Natural killer cell (primary cell): ENCODE results near the gene UGT1A5. TPM values are rescaled to one million over a fixed set of nuclear protein-coding genes. Genes with fewer than 3 reads are reported as not detected.

ENCODE experiments used
- ATAC-seq, 3 donors: fragments of 150-1000 bp in 2 of 3; fragments of 200-7000 bp in 1 of 3; cut with Tn5 transposase; 1 replicate in 1 of 3; 2 replicates in 2 of 3; pipeline ENCODE4 v1.10.0; 2021; ENCODE audit warnings: mild to moderate bottlenecking in 2 of 3, moderate library complexity in 2 of 3
- DNase-seq, 2 donors: peaks; one replicate each; pipeline versions ENCODE4 v3.0.0 to v3.0.0-alpha.2; 2013 to 2021; ENCODE audit warnings: mixed read lengths in 1 of 2
- H3K27ac ChIP-seq: one replicate; pipeline ENCODE4 v1.5.1; 2013; ENCODE audit warnings: mild to moderate bottlenecking, low read length
- H3K27me3 ChIP-seq: one replicate; pipeline ENCODE4 v1.6.1; 2013; ENCODE audit warnings: low read length; ENCODE audit not compliant: control insufficient read depth, insufficient read depth
- H3K36me3 ChIP-seq: one replicate; pipeline ENCODE4 v1.6.1; 2013; ENCODE audit warnings: low read length; ENCODE audit not compliant: control insufficient read depth, insufficient read depth
- H3K4me1 ChIP-seq: one replicate; pipeline ENCODE4 v1.6.1; 2013; ENCODE audit warnings: low read length; ENCODE audit not compliant: control insufficient read depth, insufficient read depth
- H3K4me3 ChIP-seq: one replicate; pipeline ENCODE4 v1.5.1; 2013; ENCODE audit warnings: low read length
- H3K9me3 ChIP-seq: one replicate; pipeline ENCODE4 v1.6.1; 2013; ENCODE audit warnings: low read length; ENCODE audit not compliant: control insufficient read depth, insufficient read depth
- H3K27ac Mint-ChIP-seq, 2 donors: one replicate each; pipeline ENCODE4 v1.8.0; 2022; ENCODE audit warnings: mild to moderate bottlenecking in 2 of 2, mixed read lengths in 2 of 2, moderate library complexity in 1 of 2
- H3K27me3 Mint-ChIP-seq, 2 donors: one replicate each; pipeline ENCODE4 v1.8.0; 2022; ENCODE audit warnings: low read depth in 2 of 2, mixed read lengths in 2 of 2
- H3K36me3 Mint-ChIP-seq: one replicate; pipeline ENCODE4 v1.8.0; 2022; ENCODE audit warnings: mixed read lengths
- H3K4me1 Mint-ChIP-seq, 2 donors: one replicate each; pipeline ENCODE4 v1.8.0; 2022; ENCODE audit warnings: mixed read lengths in 2 of 2
- H3K4me3 Mint-ChIP-seq: one replicate; pipeline ENCODE4 v1.8.0; 2022; ENCODE audit warnings: mild to moderate bottlenecking, moderate library complexity, mixed read lengths
- H3K9me3 Mint-ChIP-seq, 2 donors: one replicate each; pipeline ENCODE4 v1.8.0; 2022; ENCODE audit warnings: mixed read lengths in 2 of 2
- CTCF ChIP-seq: fragments of 200-600 bp; IDR thresholded peaks from one replicate; pipeline ENCODE4 v1.8.0; 2022; ENCODE audit warnings: antibody characterized with exemption
- WGBS: methylation state at CpG from one replicate; pipeline ENCODE4 v1.1.7; 2013; ENCODE audit warnings: missing lambda C conversion rate; ENCODE audit not compliant: insufficient coverage; 5-methylcytosine and 5-hydroxymethylcytosine counted together
- intact Hi-C: fragments of 100-400 bp; cut with micrococcal nuclease; formaldehyde crosslinking; loops from one replicate; pipeline ENCODE4 v1.14.2; 2022
- total RNA-seq, 4 donors: library from RNA; stranded (reverse); fragments of 120-200 nt in 1 of 4; gene quantifications; one replicate each; pipeline versions ENCODE4 v1.2.3 to v1.2.4, GENCODE V29; 2013 to 2022

Gene UGT1A5
- total RNA-seq, 3 donors from 2014 or later (not counting 1 experiment from before 2014, with no cell fraction given) = not detected

- Mint-ChIP-seq H3K27me3 (peaks cover 13 to 39% of the 10 kb centered on the region in 2 donors), H3K4me1 (no peaks in the 10 kb centered on the region), H3K9me3 (no peaks in the 10 kb centered on the region), H3K27ac (no peak overlapping the region), H3K4me3 (no peak overlapping the region), H3K36me3 (no peaks in the 10 kb centered on the region)
- Histone ChIP-seq H3K4me1 (no peaks in the 10 kb centered on the region), H3K27ac (no peak overlapping the region), H3K27me3 (no peaks in the 10 kb centered on the region), H3K36me3 (no peaks in the 10 kb centered on the region), H3K4me3 (no peak overlapping the region), H3K9me3 (no peaks in the 10 kb centered on the region)
- DNase-seq (no peak), ATAC-seq (no peak)
- no CpG with 5 or more reads among the region's 1 CpG for WGBS
- intact Hi-C loops = no loop called here
- TF ChIP-seq CTCF = no peak
Observed at GRCh38 chr2:233674314-233674713, 38.4 kb upstream of the UGT1A5 start.

- H3K27ac ChIP-seq = no peak overlapping the region
- 90% methylated on average over 4 of the region's 4 CpGs for WGBS
- Mint-ChIP-seq H3K27ac (no peak overlapping the region), H3K27me3 (peaks cover 11 to 34% of the 10 kb centered on the region in 2 donors), H3K4me3 (no peak overlapping the region), H3K36me3 (no peaks in the 10 kb centered on the region), H3K4me1 (no peaks in the 10 kb centered on the region), H3K9me3 (no peaks in the 10 kb centered on the region)
- intact Hi-C loops = no loop called here
- ATAC-seq (no peak), DNase-seq (no peak)
- no peaks in the 10 kb centered on the region for H3K27me3 ChIP-seq
- H3K36me3 ChIP-seq = no peaks in the 10 kb centered on the region
- no peak for TF ChIP-seq CTCF
- no peaks in the 10 kb centered on the region for H3K9me3 ChIP-seq
- no peaks in the 10 kb centered on the region for H3K4me1 ChIP-seq
- no peak overlapping the region for H3K4me3 ChIP-seq
Observed at GRCh38 chr2:233674995-233675394, 37.7 kb upstream of the UGT1A5 start.

- H3K9me3 ChIP-seq = no peaks in the 10 kb centered on the region
Observed at GRCh38 chr2:233676046-233676445, 36.7 kb upstream of the UGT1A5 start.

More at GRCh38 chr2:233676046-233676445, 36.7 kb upstream of the UGT1A5 start:
- no peak for DNase-seq
- no peaks in the 10 kb centered on the region for H3K27me3 ChIP-seq
- no peak overlapping the region for H3K27ac ChIP-seq
- 89% methylated on average over 2 of the region's 2 CpGs for WGBS
- TF ChIP-seq CTCF = no peak
- H3K36me3 ChIP-seq = no peaks in the 10 kb centered on the region
- no peak overlapping the region for H3K4me3 ChIP-seq
- Mint-ChIP-seq H3K4me3 (no peak overlapping the region), H3K27me3 (peaks cover 9 to 23% of the 10 kb centered on the region in 2 donors), H3K4me1 (no peaks in the 10 kb centered on the region), H3K36me3 (no peaks in the 10 kb centered on the region), H3K27ac (no peak overlapping the region), H3K9me3 (no peaks in the 10 kb centered on the region)
- intact Hi-C loops = no loop called here
- ATAC-seq = no peak
- no peaks in the 10 kb centered on the region for H3K4me1 ChIP-seq
